Activated CD4-positive, alpha-beta T cell treated with anti-CD3 and anti-CD28 coated beads for 36 hours (primary cell): ENCODE results near the gene CD96. TPM values are rescaled to one million over a fixed set of nuclear protein-coding genes. Genes with fewer than 3 reads are reported as not detected.
"Not testable (repeated sequence)": the region's sequence is repeated elsewhere in the genome, so short reads cannot be mapped to it uniquely, and the experiment has no call there.

Experiments used
- ATAC-seq: fragments of 200-7000 bp; cut with Tn5 transposase; one replicate; pipeline ENCODE4 v1.10.0; 2021; ENCODE audit warnings: mild to moderate bottlenecking, moderate library complexity
- CTCF ChIA-PET: fragments of 350-600 bp; sonication (Branson Sonifier 250); formaldehyde crosslinking; loops from one replicate; lab custom pipeline; 2021; ENCODE audit warnings: antibody characterized with exemption; lab: Charles Lee
- POLR2A ChIA-PET: fragments of 350-600 bp; sonication (Branson Sonifier 250); formaldehyde crosslinking; loops from one replicate; lab custom pipeline; 2021; ENCODE audit warnings: antibody characterized with exemption, inconsistent platforms; lab: Charles Lee
- DNase-seq: peaks from one replicate; pipeline ENCODE4 v3.0.0-alpha.2; 2020
- H3K27ac Mint-ChIP-seq: one replicate; pipeline ENCODE4 v1.8.0; 2021; ENCODE audit warnings: mixed read lengths
- H3K27me3 Mint-ChIP-seq: one replicate; pipeline ENCODE4 v1.8.0; 2021; ENCODE audit warnings: mixed read lengths
- H3K36me3 Mint-ChIP-seq: one replicate; pipeline ENCODE4 v1.8.0; 2021; ENCODE audit warnings: low read depth, mixed read lengths
- H3K4me1 Mint-ChIP-seq: one replicate; pipeline ENCODE4 v1.8.0; 2021; ENCODE audit warnings: mixed read lengths
- H3K4me3 Mint-ChIP-seq: one replicate; pipeline ENCODE4 v1.8.0; 2021; ENCODE audit warnings: mild to moderate bottlenecking, moderate library complexity, mixed read lengths
- H3K9me3 Mint-ChIP-seq: one replicate; pipeline ENCODE4 v1.8.0; 2021; ENCODE audit warnings: low read depth, mixed read lengths
- intact Hi-C, 2 experiments: fragments of 100-400 bp; cut with DNase I in 1 of 2; cut with micrococcal nuclease in 1 of 2; formaldehyde crosslinking; loops; one replicate each; pipeline versions ENCODE4 v1.14.2 to v1.15.1; 2022 to 2024; cut with DNase I, micrococcal nuclease
- total RNA-seq, 2 experiments: library from RNA; stranded (reverse); gene quantifications; one replicate each; pipeline ENCODE4 v1.2.3, GENCODE V29; 2021

CD96 gene
- 10 to 100 TPM; 38.3 to 40.8 TPM for total RNA-seq

- no peak within 1 kb of the TSS for H3K4me3 Mint-ChIP-seq
- H3K4me1 Mint-ChIP-seq = peaks cover 82% of the 10 kb centered on the region
- H3K27me3 Mint-ChIP-seq = no peaks in the 10 kb centered on the region
- DNase-seq (peak; percentile 81), ATAC-seq (peak; percentile 71)
- H3K9me3 Mint-ChIP-seq = peaks cover 2% of the 10 kb centered on the region
- POLR2A ChIA-PET = interaction anchor here (0.9 to 1.0 kb wide), 2 partner anchors 62 to 74 kb away, joined by 3 read pairs; no protein-coding TSS in a partner anchor
- peak within 1 kb of the TSS; percentile 100 for H3K27ac Mint-ChIP-seq
- peaks cover 30% of the 10 kb centered on the region for H3K36me3 Mint-ChIP-seq
- CTCF ChIA-PET = interaction anchor here (0.6 to 1.1 kb wide), 5 partner anchors 10 to 77 kb away, joined by 3 to 6 read pairs (median 4); no protein-coding TSS in a partner anchor
- intact Hi-C loops = loop anchor here (1.0 to 10.0 kb wide), 16 partner anchors 53 to 1809 kb away; partner anchors contain the start of genes NECTIN3 (in 2 of the 2) and ZBED2 (in 2 of the 2)
Observed at GRCh38 chr3:111541911-111542483, at the start of gene CD96. Gene CD96, plus strand, starts transcription at chr3:111542197. Its CDS starts 52 bp downstream, at chr3:111542249.

- Mint-ChIP-seq H3K4me1 (no peaks in the 10 kb centered on the region), H3K9me3 (no peaks in the 10 kb centered on the region), H3K27me3 (no peaks in the 10 kb centered on the region), H3K27ac (no peak overlapping the region), H3K36me3 (no peaks in the 10 kb centered on the region), H3K4me3 (no peak overlapping the region)
- DNase-seq (no peak), ATAC-seq (no peak)
- ChIA-PET POLR2A (no interaction called here), CTCF (no interaction called here)
- intact Hi-C loops = no loop called here
Observed at GRCh38 chr3:111493276-111493675, 48.7 kb upstream of the CD96 start.

- H3K4me3 Mint-ChIP-seq = no peak overlapping the region
- H3K27ac Mint-ChIP-seq = no peak overlapping the region
- H3K4me1 Mint-ChIP-seq = no peaks in the 10 kb centered on the region
- ATAC-seq (no peak), DNase-seq (no peak)
- CTCF ChIA-PET = no interaction called here
- H3K27me3 Mint-ChIP-seq = no peaks in the 10 kb centered on the region
- H3K36me3 Mint-ChIP-seq = no peaks in the 10 kb centered on the region
- POLR2A ChIA-PET = interaction anchor here (0.7 kb wide), 1 partner anchor 114 kb away, joined by 4 read pairs; no protein-coding TSS in a partner anchor
- intact Hi-C loops = no loop called here
- peaks cover 8% of the 10 kb centered on the region for H3K9me3 Mint-ChIP-seq
Observed at GRCh38 chr3:111496894-111497559, 45.0 kb upstream of the CD96 start.

GRCh38 chr3:111498022-111498421 lies 44.0 kb upstream of the CD96 start:
- ATAC-seq = no peak
- no peak overlapping the region for H3K4me3 Mint-ChIP-seq
- H3K36me3 Mint-ChIP-seq = no peaks in the 10 kb centered on the region

GRCh38 chr3:111506435-111506834 lies 35.6 kb upstream of the CD96 start:
- no peaks in the 10 kb centered on the region for H3K36me3 Mint-ChIP-seq
- DNase-seq = no peak
- H3K4me3 Mint-ChIP-seq = no peak overlapping the region
- ChIA-PET POLR2A (no interaction called here), CTCF (no interaction called here)
- H3K9me3 Mint-ChIP-seq = peaks cover 5% of the 10 kb centered on the region
- no peaks in the 10 kb centered on the region for H3K4me1 Mint-ChIP-seq
- no peak overlapping the region for H3K27ac Mint-ChIP-seq
- no peak for ATAC-seq
- no peaks in the 10 kb centered on the region for H3K27me3 Mint-ChIP-seq
- intact Hi-C loops = no loop called here

More at GRCh38 chr3:111498022-111498421, 44.0 kb upstream of the CD96 start:
- no peak for DNase-seq
- intact Hi-C loops = no loop called here
- CTCF ChIA-PET = no interaction called here
- POLR2A ChIA-PET = no interaction called here
- Mint-ChIP-seq H3K27ac (no peak overlapping the region), H3K27me3 (no peaks in the 10 kb centered on the region), H3K9me3 (peaks cover 8% of the 10 kb centered on the region), H3K4me1 (no peaks in the 10 kb centered on the region)

- H3K4me3 Mint-ChIP-seq = no peak overlapping the region
- no peaks in the 10 kb centered on the region for H3K9me3 Mint-ChIP-seq
- DNase-seq = no peak
- ChIA-PET POLR2A (no interaction called here), CTCF (no interaction called here)
- no peak for ATAC-seq
- H3K27me3 Mint-ChIP-seq = no peaks in the 10 kb centered on the region
- intact Hi-C loops = no loop called here
- no peak overlapping the region for H3K27ac Mint-ChIP-seq
- H3K36me3 Mint-ChIP-seq = no peaks in the 10 kb centered on the region
- no peaks in the 10 kb centered on the region for H3K4me1 Mint-ChIP-seq
Observed at GRCh38 chr3:111509308-111509707, 32.7 kb upstream of the CD96 start.

DNA sequence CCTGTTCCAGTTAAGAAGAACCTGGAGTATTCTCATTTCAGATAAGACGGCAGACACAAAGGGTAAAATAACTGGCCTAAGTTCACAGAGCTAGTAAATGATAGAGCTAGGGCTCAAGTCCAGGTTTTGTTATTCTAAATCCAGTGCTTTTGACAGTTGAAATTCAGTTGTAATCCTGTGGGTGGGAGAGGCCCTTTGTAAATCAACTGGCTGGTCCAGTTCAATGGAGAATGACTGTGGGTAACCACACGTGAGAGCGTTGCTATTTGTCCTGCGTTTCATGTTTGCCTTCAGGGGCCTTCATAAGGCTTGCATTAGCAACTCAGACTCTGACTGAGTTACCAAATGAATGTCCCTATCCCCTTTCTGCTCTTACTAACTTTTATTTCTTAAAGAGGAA lies 24.2 kb upstream of the CD96 start:
- ATAC-seq = no peak
- no peaks in the 10 kb centered on the region for H3K36me3 Mint-ChIP-seq
- intact Hi-C loops = no loop called here
- H3K4me3 Mint-ChIP-seq = no peak overlapping the region
- no peak for DNase-seq
- POLR2A ChIA-PET = no interaction called here
- H3K27me3 Mint-ChIP-seq = no peaks in the 10 kb centered on the region
- H3K9me3 Mint-ChIP-seq = no peaks in the 10 kb centered on the region
- H3K27ac Mint-ChIP-seq = no peak overlapping the region
- H3K4me1 Mint-ChIP-seq = no peaks in the 10 kb centered on the region
- CTCF ChIA-PET = no interaction called here

GRCh38 chr3:111519178-111519855 lies 22.7 kb upstream of the CD96 start:
- H3K27ac Mint-ChIP-seq = no peak overlapping the region

DNA sequence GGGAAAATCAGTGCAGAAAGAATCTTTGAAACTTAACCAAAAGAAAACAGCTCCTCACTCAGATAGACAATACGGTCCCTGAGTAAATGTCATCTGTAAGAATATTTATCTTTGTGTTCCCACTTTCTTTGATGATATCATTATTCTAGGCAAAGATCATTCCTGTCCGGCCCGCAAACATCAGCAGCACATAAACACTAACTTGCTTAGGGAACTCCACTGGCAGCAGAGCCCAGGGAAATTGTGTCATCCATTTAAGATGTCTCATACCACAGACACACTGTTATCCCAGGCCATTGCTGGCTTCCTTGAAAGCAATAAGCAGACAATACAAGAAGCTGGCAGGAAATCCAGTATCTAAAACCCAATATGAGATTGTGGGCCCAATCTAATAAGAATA lies 20.1 kb upstream of the CD96 start:
- Mint-ChIP-seq H3K36me3 (no peaks in the 10 kb centered on the region), H3K4me3 (no peak overlapping the region), H3K4me1 (no peaks in the 10 kb centered on the region), H3K27me3 (no peaks in the 10 kb centered on the region), H3K27ac (no peak overlapping the region), H3K9me3 (no peaks in the 10 kb centered on the region)
- ATAC-seq (no peak), DNase-seq (no peak)
- ChIA-PET CTCF (interaction anchor here (1.3 to 2.3 kb wide), 2 partner anchors 14 to 17 kb away, joined by 4 to 7 read pairs; no protein-coding TSS in a partner anchor), POLR2A (no interaction called here)
- intact Hi-C loops = no loop called here

More at GRCh38 chr3:111519178-111519855, 22.7 kb upstream of the CD96 start:
- H3K9me3 Mint-ChIP-seq = no peaks in the 10 kb centered on the region
- intact Hi-C loops = no loop called here
- ChIA-PET CTCF (no interaction called here), POLR2A (no interaction called here)
- no peak overlapping the region for H3K4me3 Mint-ChIP-seq
- no peaks in the 10 kb centered on the region for H3K27me3 Mint-ChIP-seq
- ATAC-seq (no peak), DNase-seq (no peak)
- no peaks in the 10 kb centered on the region for H3K36me3 Mint-ChIP-seq
- H3K4me1 Mint-ChIP-seq = no peaks in the 10 kb centered on the region

GRCh38 chr3:111524486-111524885 lies 17.5 kb upstream of the CD96 start:
- POLR2A ChIA-PET, H3K27ac Mint-ChIP-seq, H3K4me3 Mint-ChIP-seq, intact Hi-C loops, H3K4me1 Mint-ChIP-seq, DNase-seq, H3K9me3 Mint-ChIP-seq, H3K27me3 Mint-ChIP-seq, ATAC-seq, H3K36me3 Mint-ChIP-seq: not testable (repeated sequence)
- CTCF ChIA-PET = interaction anchor here (1.1 kb wide), 1 partner anchor 13 kb away, joined by 5 read pairs; no protein-coding TSS in a partner anchor

GRCh38 chr3:111531446-111531845 lies 10.6 kb upstream of the CD96 start:
- Mint-ChIP-seq H3K4me1 (peaks cover 14% of the 10 kb centered on the region), H3K27ac (no peak overlapping the region), H3K9me3 (peaks cover 2% of the 10 kb centered on the region), H3K4me3 (no peak overlapping the region), H3K27me3 (no peaks in the 10 kb centered on the region), H3K36me3 (peaks cover 3% of the 10 kb centered on the region)
- ATAC-seq (no peak), DNase-seq (no peak)
- intact Hi-C loops = loop anchor here in 1 of 2 experiments (10.0 kb wide), 2 partner anchors 517 to 1217 kb away; no protein-coding TSS in a partner anchor
- ChIA-PET POLR2A (no interaction called here), CTCF (interaction anchor here (0.7 to 1.7 kb wide), 3 partner anchors 8 to 278 kb away, joined by 3 to 7 read pairs (median 4); no protein-coding TSS in a partner anchor)
